ENCODE results near the gene MCF2L2. TPM values are rescaled to one million over a fixed set of nuclear protein-coding genes. Genes with fewer than 3 reads are reported as not detected.

Gene MCF2L2
- total and polyA plus RNA-seq, 2 donors (not counting 3 experiments of a cell fraction or from before 2014, with no cell fraction given): 0.15 to 1.1 TPM

- peak overlapping the region; percentile 64 for H2AFZ ChIP-seq (ENCODE audit: low read depth, low read length)
- TF ChIP-seq CTCF (IDR thresholded peaks at IDR 0.05; ENCODE audit: extremely low read depth in 1 of 2, insufficient read depth in 1 of 2, low read depth in 1 of 2, low read length in 2 of 2): no peak
- TF ChIP-seq MYC (IDR thresholded peaks at IDR 0.05; ENCODE audit: low read depth, low read length): no peak
- TF ChIP-seq FOS (IDR thresholded peaks at IDR 0.05; ENCODE audit: borderline replicate concordance, insufficient read depth, low read length): no peak
- no peak for TF ChIP-seq JUN (IDR thresholded peaks at IDR 0.05; ENCODE audit: borderline replicate concordance, insufficient read depth, insufficient read length, low read depth)
- no peak for TF ChIP-seq POLR2AphosphoS5 (IDR thresholded peaks at IDR 0.05; ENCODE audit: insufficient read depth, low read depth, low read length)
- no peak for TF ChIP-seq POLR2A (IDR thresholded peaks at IDR 0.05; ENCODE audit: low read depth, low read length)
- no peak for TF ChIP-seq EZH2 (IDR thresholded peaks at IDR 0.05; ENCODE audit: borderline replicate concordance, low read depth, low read length, severe bottlenecking)
- TF ChIP-seq MAX (IDR thresholded peaks at IDR 0.05; ENCODE audit: insufficient read depth, insufficient read length): no peak
- TF ChIP-seq GATA2 (IDR thresholded peaks at IDR 0.05; ENCODE audit: insufficient read depth, insufficient read length, low read depth, low read length): no peak
- H3K9me1 ChIP-seq (replicated peaks; ENCODE audit: control insufficient read depth, extremely low read depth, insufficient read depth, low read length): no peaks in the 10 kb centered on the region
- no peaks in the 10 kb centered on the region for H3K9me3 ChIP-seq (replicated peaks; ENCODE audit: control insufficient read depth, insufficient read depth, low read length)
- no peaks in the 10 kb centered on the region for H3K27me3 ChIP-seq (ENCODE audit: control insufficient read depth in 2 of 2, insufficient read depth in 2 of 2, low read length in 2 of 2)
- H3K9ac ChIP-seq (replicated peaks; ENCODE audit: extremely low read depth, insufficient read depth, low read length): peak overlapping the region; percentile 84
- no TSS peak for BruUV-seq (replicated peaks)
- intact Hi-C loops (cut with micrococcal nuclease): loop anchor here (1.0 kb wide), 1 partner anchor 10 kb away; no protein-coding TSS in a partner anchor
- FAIRE-seq (no peak), DNase-seq (ENCODE audit: low read depth, low spot score) (no peak)
- POLR2A ChIA-PET: no interaction called here
- H3K27ac ChIP-seq (ENCODE audit: insufficient read depth, low read depth, low read length): peak overlapping the region; percentile 96
- no peak overlapping the region for H3K4me3 ChIP-seq (replicated peaks in 1 of 3; ENCODE audit: insufficient read depth in 1 of 3, low read depth in 1 of 3, low read length in 3 of 3)
- H3K79me2 ChIP-seq (ENCODE audit: control insufficient read depth, insufficient read depth, low read length): no peaks in the 10 kb centered on the region
- no peaks in the 10 kb centered on the region for H3K36me3 ChIP-seq (ENCODE audit: control insufficient read depth in 2 of 2, extremely low read depth in 1 of 2, insufficient read depth in 2 of 2, low read length in 2 of 2)
- H3K4me2 ChIP-seq (ENCODE audit: insufficient read depth, low read length): peak overlapping the region; percentile 78
- dilution Hi-C loops (cut with MboI; ENCODE audit: extremely low pct_ligation_motif_present, low sequenced_read_pairs): no loop called here
- H4K20me1 ChIP-seq (replicated peaks; ENCODE audit: control insufficient read depth, extremely low read depth, insufficient read depth, low read length): no peaks in the 10 kb centered on the region
- H3K4me1 ChIP-seq (ENCODE audit: control insufficient read depth, extremely low read depth, insufficient read depth, low read length): peaks cover 34% of the 10 kb centered on the region
- CTCF ChIA-PET: interaction anchor here (1.2 to 2.8 kb wide), 6 partner anchors 9 to 250 kb away, joined by 4 to 21 read pairs (median 6); no protein-coding TSS in a partner anchor
These were observed 296.0 kb downstream of the MCF2L2 start for GRCh38 chr3:183132409-183132808.
